ENCODE results near the gene S1PR4.
"Not testable (repeated sequence)": the region's sequence is repeated elsewhere in the genome, so short reads cannot be mapped to it uniquely, and the experiment has no call there.

Gene S1PR4

DNA sequence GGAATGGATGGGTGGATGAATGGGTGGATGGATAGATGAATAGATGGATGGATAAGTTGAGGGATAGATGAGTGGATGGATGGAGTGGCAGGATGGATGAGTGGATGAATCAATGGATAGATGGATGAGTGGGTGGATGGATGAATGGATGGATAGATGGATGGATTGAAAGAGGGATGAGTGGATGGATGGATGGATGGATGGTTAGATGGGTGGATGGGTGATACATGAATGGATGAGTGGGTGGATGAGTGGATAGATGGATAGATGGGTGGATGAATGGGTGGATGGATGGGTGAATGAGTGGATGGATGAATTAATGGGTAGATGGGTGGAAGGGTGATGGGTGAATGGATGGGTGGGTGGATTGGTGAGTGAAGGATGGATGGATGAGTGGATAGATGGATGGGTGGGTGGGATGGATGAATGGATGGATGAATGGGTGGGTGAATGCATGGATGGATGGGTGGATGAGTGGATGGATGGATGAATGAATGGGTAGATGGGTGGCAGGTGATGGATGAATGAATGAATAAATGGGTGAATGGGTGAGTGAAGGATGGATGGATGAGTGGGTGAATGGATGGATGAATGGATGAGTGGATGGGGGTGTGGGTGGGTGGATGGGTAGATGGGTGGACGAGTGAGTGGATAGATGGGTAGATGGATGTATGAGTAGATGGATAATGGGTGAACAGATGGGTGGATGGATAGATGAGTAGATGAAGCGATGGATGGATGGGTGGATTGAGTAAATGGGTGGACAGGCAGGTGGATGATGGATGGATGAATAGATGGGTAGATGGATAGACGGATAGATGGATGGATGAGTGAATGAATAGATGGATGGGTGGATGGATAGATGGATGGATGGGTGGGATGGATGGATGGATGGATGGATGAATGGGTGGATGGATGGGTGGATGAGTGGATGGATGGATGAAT lies 25.0 kb upstream of the S1PR4 start:
- no peak for DNase-seq

GRCh38 chr19:3154447-3154846 lies 24.1 kb upstream of the S1PR4 start:
- not testable (repeated sequence) for DNase-seq

DNA sequence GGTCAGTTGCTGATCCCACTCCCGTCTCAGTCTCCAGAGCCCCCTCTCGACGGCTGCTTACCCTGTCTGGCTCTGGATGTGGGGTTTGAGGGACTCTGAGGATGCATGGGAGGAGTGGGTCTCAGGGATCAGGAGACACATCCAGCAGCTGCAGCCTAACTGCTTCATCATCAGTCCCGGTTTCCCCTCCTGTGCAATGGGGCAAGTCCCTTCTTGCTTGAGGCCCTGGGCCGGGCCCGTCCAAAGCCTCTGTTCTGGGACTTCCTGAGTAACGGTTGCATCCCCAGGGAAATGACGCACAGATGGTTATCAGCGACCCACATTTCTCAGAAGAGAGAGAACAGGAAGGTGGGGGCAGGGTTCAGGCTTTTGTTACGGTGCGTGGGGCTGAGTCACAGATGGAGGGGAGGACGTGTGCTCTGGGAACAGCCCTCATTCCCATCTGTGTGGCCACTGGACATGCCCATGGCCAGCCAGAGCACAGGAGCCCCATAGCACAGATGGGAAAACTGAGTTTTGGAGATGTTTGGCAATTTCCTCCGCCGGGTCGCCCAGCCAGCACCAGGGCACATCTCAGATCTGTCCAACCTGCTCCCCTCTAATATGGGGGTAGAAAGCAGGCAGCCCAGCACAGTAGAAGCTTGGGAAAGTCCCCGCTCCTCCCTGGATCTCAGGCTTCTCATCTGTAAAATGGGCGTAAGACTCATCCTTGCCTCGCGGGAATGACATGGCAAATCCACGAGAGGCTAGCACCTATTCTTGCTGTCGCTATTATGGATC lies 23.4 kb upstream of the S1PR4 start:
- DNase-seq = peak; percentile 13

- no peak for DNase-seq
These were observed 21.3 kb upstream of the S1PR4 start for GRCh38 chr19:3157096-3157845.

GRCh38 chr19:3159565-3159964 lies 19.0 kb upstream of the S1PR4 start:
- DNase-seq = no peak

- no peak for DNase-seq
These were observed 18.4 kb upstream of the S1PR4 start for GRCh38 chr19:3160219-3160618.

DNA sequence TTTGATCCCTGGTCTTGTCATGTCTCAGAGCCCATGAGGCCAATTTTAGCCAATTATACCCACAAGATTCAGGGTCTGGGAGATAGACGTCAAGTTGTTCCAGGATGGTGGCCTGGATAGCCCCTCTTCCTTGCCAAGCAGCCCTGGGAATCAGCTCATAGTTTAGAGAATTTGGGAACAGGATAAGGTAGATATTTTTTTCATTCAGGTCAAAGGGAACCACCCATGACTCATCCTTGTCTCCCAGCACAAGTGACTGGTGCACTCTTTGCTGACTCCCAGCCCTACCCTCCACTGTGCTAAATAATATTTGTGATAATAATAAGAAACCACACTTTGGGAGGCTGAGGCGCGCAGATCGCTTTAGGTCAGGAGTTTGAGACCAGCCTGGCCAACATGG lies 17.1 kb upstream of the S1PR4 start:
- no peak for DNase-seq

DNA sequence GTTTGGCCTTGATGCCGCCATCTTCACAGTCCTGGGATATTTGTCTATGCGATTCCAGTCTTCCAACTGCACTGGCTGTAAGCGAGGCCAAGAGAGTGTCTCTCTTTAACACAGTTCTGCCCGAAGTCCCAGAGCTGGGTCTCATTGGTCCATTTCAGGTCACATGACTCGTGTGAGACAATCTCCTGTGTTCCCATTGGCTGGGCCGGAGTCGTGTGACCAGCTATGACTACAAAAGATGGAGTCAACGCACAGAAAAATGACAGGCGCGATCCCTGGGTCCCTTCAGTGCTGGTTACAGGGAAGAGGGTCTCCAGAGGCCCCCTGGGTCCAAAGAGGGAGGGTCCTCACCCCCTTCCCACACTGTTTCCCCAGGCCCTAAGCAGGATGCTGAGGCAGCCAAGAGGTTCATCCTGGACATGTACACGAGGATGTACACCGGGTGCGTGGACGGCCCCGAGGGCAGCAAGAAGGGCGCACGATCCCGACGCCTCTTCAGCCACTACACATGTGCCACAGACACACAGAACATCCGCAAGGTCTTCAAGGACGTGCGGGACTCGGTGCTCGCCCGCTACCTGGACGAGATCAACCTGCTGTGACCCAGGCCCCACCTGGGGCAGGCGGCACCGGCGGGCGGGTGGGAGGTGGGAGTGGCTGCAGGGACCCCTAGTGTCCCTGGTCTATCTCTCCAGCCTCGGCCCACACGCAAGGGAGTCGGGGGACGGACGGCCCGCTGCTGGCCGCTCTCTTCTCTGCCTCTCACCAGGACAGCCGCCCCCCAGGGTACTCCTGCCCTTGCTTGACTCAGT lies 15.9 kb upstream of the S1PR4 start:
- DNase-seq = no peak

GRCh38 chr19:3163230-3163886 lies 15.2 kb upstream of the S1PR4 start:
- peak; percentile 24 for DNase-seq

DNA sequence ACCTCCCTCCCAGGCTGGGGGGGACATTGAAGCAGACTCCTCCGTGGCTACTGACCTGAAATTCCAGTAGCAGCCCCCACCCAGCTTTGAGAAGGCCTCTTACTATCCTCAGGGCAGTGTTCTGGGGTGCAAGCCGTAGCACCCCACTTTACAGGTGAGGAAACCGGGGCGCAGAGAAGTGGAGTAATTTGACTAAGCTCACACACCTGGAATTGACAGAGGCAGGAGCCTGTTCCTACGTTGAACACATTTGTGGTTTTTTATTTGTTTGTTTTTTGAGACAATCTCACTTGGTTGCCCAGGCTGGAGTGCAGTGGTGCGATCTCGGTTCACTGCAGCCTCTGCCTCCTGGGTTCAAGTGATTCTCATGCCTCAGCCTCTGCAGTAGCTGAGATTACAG lies 14.6 kb upstream of the S1PR4 start:
- DNase-seq = no peak

- DNase-seq = no peak
These were observed 10.9 kb upstream of the S1PR4 start for GRCh38 chr19:3167533-3168272.

GRCh38 chr19:3171894-3172672 lies 6.5 kb upstream of the S1PR4 start:
- no peak for DNase-seq

- DNase-seq = not testable (repeated sequence)
These were observed 5.9 kb upstream of the S1PR4 start for GRCh38 chr19:3172673-3173000.

DNA sequence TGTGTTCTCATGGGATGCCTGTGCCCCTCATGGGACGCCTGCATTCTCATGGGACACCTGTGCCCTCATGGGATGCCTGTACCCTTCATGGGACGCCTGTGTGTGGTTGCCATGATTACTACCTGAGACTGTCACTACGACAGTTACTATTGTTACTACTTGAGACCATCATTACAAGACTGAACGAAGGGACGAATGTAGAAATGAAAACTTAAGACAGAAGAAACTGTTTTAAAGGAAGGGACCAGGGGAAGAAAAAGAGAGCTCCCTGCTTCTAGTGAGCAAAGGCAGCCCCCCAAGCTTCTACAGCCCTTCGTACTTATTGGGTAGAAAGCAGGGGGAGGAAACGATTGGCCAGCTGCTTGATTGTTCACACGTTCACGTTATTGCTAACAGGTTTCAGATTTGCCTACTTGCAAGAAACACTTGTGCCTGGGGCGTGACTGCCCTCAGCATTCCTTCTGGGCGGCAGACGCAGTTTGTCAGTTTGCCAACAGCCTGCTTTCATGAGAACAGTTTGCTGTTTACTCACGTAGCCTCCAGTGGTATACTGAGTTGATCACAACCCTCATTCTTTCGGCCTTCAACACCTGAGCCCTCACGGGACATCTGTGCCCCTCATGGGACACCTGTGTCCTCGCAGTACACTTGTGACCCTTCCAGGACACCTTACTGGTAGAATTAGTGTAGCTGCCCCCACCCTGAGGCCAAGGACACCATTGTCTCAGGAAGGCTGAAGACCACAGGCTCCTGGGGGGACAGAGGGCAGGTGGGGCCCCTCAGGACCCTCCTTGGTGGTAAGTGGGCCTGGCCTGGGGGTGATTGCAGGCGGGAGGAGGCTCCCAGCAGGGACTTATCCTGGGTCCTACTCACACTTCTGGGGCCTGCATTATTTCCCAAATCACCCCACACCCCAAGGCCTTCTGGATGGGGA lies 2.5 kb upstream of the S1PR4 start:
- DNase-seq = no peak

GRCh38 chr19:3176715-3177501 lies 1.7 kb upstream of the S1PR4 start:
- DNase-seq = no peak

- DNase-seq = no peak
These were observed 587 bp downstream of the S1PR4 start for GRCh38 chr19:3178973-3179738.

- DNase-seq = no peak
These were observed 1.2 kb downstream of the S1PR4 start for GRCh38 chr19:3179739-3180293.
